Activated T-cell treated with anti-CD3 and anti-CD28 coated beads, Interleukin-2, amount 50 U/mL, for 72 hours (primary cell): Measurements from ENCODE around the gene PTPRA. TPM values are rescaled to one million over a fixed set of nuclear protein-coding genes. Genes with fewer than 3 reads are reported as not detected.

Experiments
- ATAC-seq, 2 donors: fragments of 150-1000 bp; cut with Tn5 transposase; replicated peaks in 1 of 2; 2 replicates each; pipeline ENCODE4 v1.10.0; 2021; ENCODE audit warnings: moderate library complexity in 2 of 2, mild to moderate bottlenecking in 1 of 2
- DNase-seq, 2 donors: peaks; one replicate each; pipeline ENCODE4 v3.0.0; 2021 to 2022; ENCODE audit warnings: mixed read lengths in 1 of 2
- H3K27ac Mint-ChIP-seq: one replicate; pipeline ENCODE4 v1.8.0; 2022; ENCODE audit warnings: mild to moderate bottlenecking, moderate library complexity, mixed read lengths
- H3K27me3 Mint-ChIP-seq: one replicate; pipeline ENCODE4 v1.8.0; 2022; ENCODE audit warnings: low read depth, mixed read lengths
- H3K36me3 Mint-ChIP-seq, 2 donors: one replicate each; pipeline ENCODE4 v1.8.0; 2022; ENCODE audit warnings: mixed read lengths in 2 of 2, mild to moderate bottlenecking in 1 of 2; ENCODE audit not compliant: insufficient read depth in 2 of 2
- H3K4me1 Mint-ChIP-seq: one replicate; pipeline ENCODE4 v1.8.0; 2022; ENCODE audit warnings: low read depth, mixed read lengths
- H3K4me3 Mint-ChIP-seq, 2 donors: one replicate each; pipeline ENCODE4 v1.8.0; 2022; ENCODE audit warnings: mild to moderate bottlenecking in 2 of 2, mixed read lengths in 2 of 2, moderate library complexity in 2 of 2
- H3K9me3 Mint-ChIP-seq, 2 donors: one replicate each; pipeline ENCODE4 v1.8.0; 2022; ENCODE audit warnings: mixed read lengths in 2 of 2
- total RNA-seq, 2 donors: library from RNA; stranded (reverse); gene quantifications; one replicate each; pipeline ENCODE4 v1.2.3, GENCODE V29; 2022

Gene PTPRA
- total RNA-seq, 2 donors from 2014 or later = 81.2 to 85.9 TPM

GRCh38 chr20:3040086-3040485, 166.8 kb downstream of the PTPRA start:
- H3K36me3 Mint-ChIP-seq = peaks cover 5 to 12% of the 10 kb centered on the region in 2 donors
- H3K9me3 Mint-ChIP-seq = no peaks in the 10 kb centered on the region
- no peak overlapping the region for H3K4me3 Mint-ChIP-seq
- H3K4me1 Mint-ChIP-seq = peaks cover 20% of the 10 kb centered on the region
- no peaks in the 10 kb centered on the region for H3K27me3 Mint-ChIP-seq
- DNase-seq = no peak
- peak overlapping the region; percentile 89 for H3K27ac Mint-ChIP-seq
- no peak for ATAC-seq

DNA sequence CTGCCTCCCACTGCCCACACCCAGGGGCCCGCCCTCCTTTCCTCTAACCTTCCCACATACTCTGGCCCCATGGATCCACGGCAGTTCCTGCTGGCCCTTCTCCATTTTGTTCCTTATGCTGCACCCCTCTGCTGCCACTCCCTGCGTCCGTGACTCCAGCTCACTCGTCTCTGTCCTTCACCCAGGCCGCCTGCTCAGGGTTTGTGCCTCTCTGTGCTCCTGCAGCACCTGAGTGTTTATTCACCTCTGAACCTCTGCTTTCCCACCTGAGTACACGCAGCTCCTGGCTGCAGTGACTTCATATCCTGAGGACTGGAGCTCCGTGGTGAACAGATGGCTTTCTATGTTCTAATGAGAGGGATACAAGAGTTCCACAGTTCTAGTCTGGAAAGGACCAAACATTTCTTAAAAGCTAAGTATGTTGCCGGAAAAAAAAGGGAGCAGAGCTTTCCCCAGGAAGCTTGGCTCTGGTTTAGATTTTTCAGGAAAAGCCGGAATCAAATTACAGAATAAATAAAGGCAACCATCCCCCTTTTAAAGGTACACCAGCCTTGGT, 168.7 kb downstream of the PTPRA start:
- no peak for ATAC-seq
- H3K4me1 Mint-ChIP-seq = peaks cover 26% of the 10 kb centered on the region
- H3K4me3 Mint-ChIP-seq = no peak overlapping the region
- no peaks in the 10 kb centered on the region for H3K27me3 Mint-ChIP-seq
- peak overlapping the region; percentile 49 for H3K27ac Mint-ChIP-seq
- H3K9me3 Mint-ChIP-seq = no peaks in the 10 kb centered on the region
- no peak for DNase-seq
- peaks cover 10 to 12% of the 10 kb centered on the region in 2 donors for H3K36me3 Mint-ChIP-seq

- no peak for DNase-seq
- Mint-ChIP-seq H3K4me3 (no peak overlapping the region), H3K9me3 (no peaks in the 10 kb centered on the region), H3K27me3 (no peaks in the 10 kb centered on the region), H3K36me3 (peaks cover 12 to 17% of the 10 kb centered on the region in 2 donors), H3K4me1 (peaks cover 33% of the 10 kb centered on the region), H3K27ac (no peak overlapping the region)
- no peak for ATAC-seq
These were observed 169.3 kb downstream of the PTPRA start for GRCh38 chr20:3042625-3043024.

- Mint-ChIP-seq H3K4me1 (peaks cover 40% of the 10 kb centered on the region), H3K4me3 (peak within 1 kb of the TSS; percentile 34 to 49), H3K27ac (peak within 1 kb of the TSS; percentile 29), H3K9me3 (no peaks in the 10 kb centered on the region), H3K27me3 (no peaks in the 10 kb centered on the region), H3K36me3 (peaks cover 12 to 19% of the 10 kb centered on the region in 2 donors)
- ATAC-seq = no peak
- no peak for DNase-seq
These were observed 170.0 kb downstream of the PTPRA start, which contains the start of gene GNRH2 for GRCh38 chr20:3043322-3043721. GNRH2 (plus strand) TSS chr20:3043622; CDS start chr20:3044415, 793 bp downstream.

- no peaks in the 10 kb centered on the region for H3K9me3 Mint-ChIP-seq
- peaks cover 17 to 25% of the 10 kb centered on the region in 2 donors for H3K36me3 Mint-ChIP-seq
- ATAC-seq (no peak), DNase-seq (no peak)
- peak overlapping the region; percentile 29 for H3K27ac Mint-ChIP-seq
- peaks cover 50% of the 10 kb centered on the region for H3K4me1 Mint-ChIP-seq
- peak overlapping the region; percentile 91 to 95 for H3K4me3 Mint-ChIP-seq
- no peaks in the 10 kb centered on the region for H3K27me3 Mint-ChIP-seq
These were observed 171.2 kb downstream of the PTPRA start for GRCh38 chr20:3044336-3044965.

- peak; percentile 73 to 85 for DNase-seq
- peak; percentile 60 to 62 for ATAC-seq
- Mint-ChIP-seq H3K27ac (peak overlapping the region; percentile 80), H3K4me3 (peak overlapping the region; percentile 91 to 95), H3K27me3 (no peaks in the 10 kb centered on the region), H3K36me3 (peaks cover 19 to 30% of the 10 kb centered on the region in 2 donors), H3K4me1 (peaks cover 56% of the 10 kb centered on the region), H3K9me3 (no peaks in the 10 kb centered on the region)
These were observed 171.9 kb downstream of the PTPRA start for GRCh38 chr20:3045042-3045815.

DNA sequence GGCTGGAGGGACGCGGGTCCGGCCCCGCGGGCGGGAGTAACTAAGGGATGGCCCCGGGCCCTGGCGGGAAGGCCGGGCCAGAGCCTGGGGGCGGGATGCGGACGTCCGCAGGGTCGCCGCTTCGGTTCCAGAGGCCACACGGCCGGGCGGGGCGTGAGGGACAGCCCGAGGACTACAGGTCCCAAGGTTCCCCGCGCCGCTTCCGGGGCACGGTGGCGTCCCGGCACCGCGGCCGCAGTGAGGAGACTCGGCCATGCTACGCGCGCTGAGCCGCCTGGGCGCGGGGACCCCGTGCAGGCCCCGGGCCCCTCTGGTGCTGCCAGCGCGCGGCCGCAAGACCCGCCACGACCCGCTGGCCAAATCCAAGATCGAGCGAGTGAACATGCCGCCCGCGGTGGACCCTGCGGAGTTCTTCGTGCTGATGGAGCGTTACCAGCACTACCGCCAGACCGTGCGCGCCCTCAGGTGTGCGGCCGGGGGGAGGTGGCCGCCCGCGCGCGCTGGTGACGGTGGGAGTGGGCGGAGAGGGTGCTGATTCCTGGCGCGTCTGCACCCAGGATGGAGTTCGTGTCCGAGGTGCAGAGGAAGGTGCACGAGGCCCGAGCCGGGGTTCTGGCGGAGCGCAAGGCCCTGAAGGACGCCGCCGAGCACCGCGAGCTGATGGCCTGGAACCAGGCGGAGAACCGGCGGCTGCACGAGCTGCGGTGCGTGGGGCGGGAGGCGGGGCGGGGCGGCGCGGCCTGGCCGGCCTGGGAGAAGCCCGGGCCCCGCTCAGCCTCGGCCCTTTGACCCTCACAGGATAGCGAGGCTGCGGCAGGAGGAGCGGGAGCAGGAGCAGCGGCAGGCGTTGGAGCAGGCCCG, 172.8 kb downstream of the PTPRA start, which contains the start of gene MRPS26:
MRPS26 (plus strand) TSS at position 237 of the 861 bp plus-strand sequence; CDS start at position 254, 17 bp downstream.
- Mint-ChIP-seq H3K4me1 (peaks cover 60% of the 10 kb centered on the region), H3K36me3 (peaks cover 19 to 31% of the 10 kb centered on the region in 2 donors), H3K27ac (peak within 1 kb of the TSS; percentile 83), H3K9me3 (no peaks in the 10 kb centered on the region), H3K4me3 (peak within 1 kb of the TSS; percentile 91 to 95), H3K27me3 (no peaks in the 10 kb centered on the region)
- DNase-seq = peak; percentile 87 to 91
- peak; percentile 87 to 91 for ATAC-seq

- Mint-ChIP-seq H3K9me3 (no peaks in the 10 kb centered on the region), H3K27me3 (no peaks in the 10 kb centered on the region), H3K4me1 (peaks cover 68% of the 10 kb centered on the region), H3K36me3 (peaks cover 19 to 29% of the 10 kb centered on the region in 2 donors), H3K27ac (peak overlapping the region; percentile 83), H3K4me3 (peak overlapping the region; percentile 91 to 95)
- DNase-seq = peak; percentile 22 to 24
- no peak for ATAC-seq
These were observed 173.6 kb downstream of the PTPRA start for GRCh38 chr20:3046677-3047462.

GRCh38 chr20:3047486-3048419, 174.5 kb downstream of the PTPRA start:
- peaks cover 19 to 30% of the 10 kb centered on the region in 2 donors for H3K36me3 Mint-ChIP-seq
- peak overlapping the region; percentile 91 to 95 for H3K4me3 Mint-ChIP-seq
- DNase-seq = no peak
- no peaks in the 10 kb centered on the region for H3K9me3 Mint-ChIP-seq
- H3K4me1 Mint-ChIP-seq = peaks cover 73% of the 10 kb centered on the region
- H3K27ac Mint-ChIP-seq = peak overlapping the region; percentile 91
- H3K27me3 Mint-ChIP-seq = no peaks in the 10 kb centered on the region
- no peak for ATAC-seq

GRCh38 chr20:3051385-3052019, 178.2 kb downstream of the PTPRA start:
- H3K36me3 Mint-ChIP-seq = peaks cover 15 to 29% of the 10 kb centered on the region in 2 donors
- ATAC-seq = peak; percentile 28 to 54
- H3K27me3 Mint-ChIP-seq = no peaks in the 10 kb centered on the region
- peaks cover 59% of the 10 kb centered on the region for H3K4me1 Mint-ChIP-seq
- H3K9me3 Mint-ChIP-seq = no peaks in the 10 kb centered on the region
- no peak overlapping the region for H3K4me3 Mint-ChIP-seq
- no peak for DNase-seq
- H3K27ac Mint-ChIP-seq = peak overlapping the region; percentile 68

DNA sequence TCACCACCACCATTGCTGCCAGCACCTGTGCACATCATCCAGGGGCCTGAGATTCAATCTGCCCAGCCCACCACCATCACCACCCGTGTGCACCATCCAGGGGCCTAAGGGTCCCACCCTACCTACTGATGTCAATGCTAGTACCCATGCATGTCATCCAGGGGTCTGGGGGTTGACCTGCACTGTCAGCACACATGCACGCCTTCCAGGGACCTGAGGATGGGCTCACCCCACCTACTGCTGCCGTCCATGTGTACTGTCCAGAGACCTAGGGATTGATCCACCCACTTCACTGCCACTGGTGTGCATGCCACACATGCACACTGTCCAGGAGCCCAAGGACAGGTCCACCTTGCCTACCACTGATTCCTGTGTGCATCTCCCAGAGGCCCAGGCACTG, 186.2 kb downstream of the PTPRA start:
- no peaks in the 10 kb centered on the region for H3K36me3 Mint-ChIP-seq
- no peak overlapping the region for H3K27ac Mint-ChIP-seq
- no peak for DNase-seq
- H3K27me3 Mint-ChIP-seq = no peaks in the 10 kb centered on the region
- no peak overlapping the region for H3K4me3 Mint-ChIP-seq
- no peaks in the 10 kb centered on the region for H3K9me3 Mint-ChIP-seq
- ATAC-seq = peak in 1 of 2 donors; percentile 17
- H3K4me1 Mint-ChIP-seq = peaks cover 7% of the 10 kb centered on the region
